TTC549 (cell line): Measurements from ENCODE around the gene EPHA4.

Experiments used
- FAIRE-seq: peaks from 2 replicates; lab custom pipeline; 2012; peaks lifted over from hg19 to GRCh38; lab: Jason Lieb, UNC

The EPHA4 gene

GRCh38 chr2:221439761-221440479 lies 132.2 kb downstream of the EPHA4 start:
- FAIRE-seq: no peak

GRCh38 chr2:221437056-221437455 lies 135.0 kb downstream of the EPHA4 start:
- FAIRE-seq: no peak

- no peak for FAIRE-seq
Observed at GRCh38 chr2:221435171-221435570, 136.9 kb downstream of the EPHA4 start.

- FAIRE-seq: no peak
Observed at GRCh38 chr2:221434142-221434541, 138.0 kb downstream of the EPHA4 start.

GRCh38 chr2:221431477-221431876 lies 140.6 kb downstream of the EPHA4 start:
- FAIRE-seq: no peak

- no peak for FAIRE-seq
Observed at GRCh38 chr2:221429741-221430491, 142.2 kb downstream of the EPHA4 start.

- no peak for FAIRE-seq
Observed at GRCh38 chr2:221428896-221429295, 143.2 kb downstream of the EPHA4 start.

- FAIRE-seq: no peak
Observed at GRCh38 chr2:221426929-221427328, 145.2 kb downstream of the EPHA4 start.

- no peak for FAIRE-seq
Observed at GRCh38 chr2:221425891-221426290, 146.2 kb downstream of the EPHA4 start.

- no peak for FAIRE-seq
Observed at GRCh38 chr2:221425353-221425752, 146.8 kb downstream of the EPHA4 start.

GRCh38 chr2:221423210-221423804 lies 148.8 kb downstream of the EPHA4 start:
- no peak for FAIRE-seq

GRCh38 chr2:221422516-221423209 lies 149.4 kb downstream of the EPHA4 start:
- no peak for FAIRE-seq

GRCh38 chr2:221420245-221420644 lies 151.9 kb downstream of the EPHA4 start:
- no peak for FAIRE-seq

GRCh38 chr2:221415789-221416188 lies 156.3 kb downstream of the EPHA4 start:
- no peak for FAIRE-seq

GRCh38 chr2:221412978-221413377 lies 159.1 kb downstream of the EPHA4 start:
- no peak for FAIRE-seq

- FAIRE-seq: no peak
Observed at GRCh38 chr2:221410487-221410886, 161.6 kb downstream of the EPHA4 start.

- FAIRE-seq: no peak
Observed at GRCh38 chr2:221407765-221408164, 164.3 kb downstream of the EPHA4 start.

GRCh38 chr2:221405521-221405920 lies 166.6 kb downstream of the EPHA4 start:
- no peak for FAIRE-seq

- no peak for FAIRE-seq
Observed at GRCh38 chr2:221402072-221402471, 170.0 kb downstream of the EPHA4 start.

GRCh38 chr2:221400411-221400810 lies 171.7 kb downstream of the EPHA4 start:
- FAIRE-seq: no peak

- no peak for FAIRE-seq
Observed at GRCh38 chr2:221399183-221399582, 172.9 kb downstream of the EPHA4 start.

GRCh38 chr2:221397187-221397586 lies 174.9 kb downstream of the EPHA4 start:
- FAIRE-seq: no peak
